ENCODE measurements around the gene ARHGEF10L.

ARHGEF10L gene

GRCh38 chr1:17567582-17567981 lies 28.1 kb downstream of the ARHGEF10L start:
- DNase-seq (ENCODE audit: low read depth in 3 of 3), result no peak

GRCh38 chr1:17568014-17568900 lies 28.8 kb downstream of the ARHGEF10L start:
- DNase-seq (ENCODE audit: low read depth in 3 of 3), result no peak

- DNase-seq (ENCODE audit: low read depth in 3 of 3), result no peak
Observed at GRCh38 chr1:17569200-17570139, 30.0 kb downstream of the ARHGEF10L start.

GRCh38 chr1:17570228-17570627 lies 30.7 kb downstream of the ARHGEF10L start:
- no peak for DNase-seq (ENCODE audit: low read depth in 3 of 3)

GRCh38 chr1:17572264-17572985 lies 32.9 kb downstream of the ARHGEF10L start:
- no peak for DNase-seq (ENCODE audit: low read depth in 3 of 3)

- no peak for DNase-seq (ENCODE audit: low read depth in 3 of 3)
Observed at GRCh38 chr1:17573518-17574041, 34.1 kb downstream of the ARHGEF10L start.

DNA sequence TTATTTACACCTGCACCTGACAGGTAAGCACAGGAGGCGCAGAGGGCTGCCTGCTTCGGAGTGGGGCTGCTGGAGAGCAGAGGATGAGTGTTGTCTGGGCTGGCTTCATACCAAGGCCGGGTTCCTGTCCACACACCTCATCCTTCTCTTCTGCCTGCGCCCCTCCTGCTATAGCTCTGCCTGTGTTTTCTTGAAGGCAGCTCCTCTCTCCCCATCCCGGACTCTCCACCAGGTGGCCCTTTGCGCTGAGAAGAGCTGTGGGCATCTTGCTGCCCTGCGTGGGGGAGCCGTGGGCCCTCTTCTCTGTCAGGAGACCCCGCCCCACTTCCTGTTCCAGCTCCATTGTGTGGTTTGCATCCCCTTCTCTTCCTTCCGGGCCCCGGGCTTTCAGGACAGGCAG lies 35.0 kb downstream of the ARHGEF10L start:
- no peak for DNase-seq (ENCODE audit: low read depth in 3 of 3)

DNA sequence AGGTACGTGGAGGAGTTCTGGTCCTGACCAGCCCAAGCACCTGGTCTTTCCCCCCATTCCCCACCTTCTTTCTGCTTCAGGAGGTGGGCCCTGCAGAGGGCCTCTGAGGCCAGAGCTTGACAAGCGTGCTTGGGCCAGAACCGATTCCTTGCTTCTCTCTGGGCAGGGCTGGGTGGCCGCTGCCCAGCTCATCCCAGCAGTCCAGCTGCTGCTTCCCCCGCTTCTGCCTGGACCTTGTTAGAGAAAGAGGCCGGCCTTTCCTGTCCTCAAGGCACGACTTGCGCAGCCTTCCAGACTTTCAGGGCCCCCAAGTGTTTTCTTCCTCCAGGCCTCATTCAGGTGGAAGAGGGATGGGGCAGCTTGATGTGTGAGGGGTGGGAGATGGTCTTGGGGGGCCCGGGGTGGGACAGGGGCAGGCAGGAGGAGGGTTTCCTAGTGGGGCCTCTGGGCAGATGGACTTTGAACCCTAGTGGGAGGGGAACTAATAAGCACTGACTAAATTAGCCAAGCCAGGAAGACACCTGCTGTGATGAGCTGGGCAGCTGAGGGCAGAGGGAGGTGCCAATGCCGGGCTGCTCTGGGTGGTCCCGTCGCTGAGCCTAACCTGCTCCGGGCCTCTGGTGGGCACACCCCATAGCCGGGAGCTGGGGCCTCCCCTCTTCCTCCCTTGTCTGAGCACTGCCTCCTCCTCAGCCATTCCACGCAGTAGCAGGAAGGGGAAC lies 36.5 kb downstream of the ARHGEF10L start:
- DNase-seq (ENCODE audit: low read depth in 3 of 3), result no peak

GRCh38 chr1:17576519-17576853 lies 37.0 kb downstream of the ARHGEF10L start:
- no peak for DNase-seq (ENCODE audit: low read depth in 3 of 3)

DNA sequence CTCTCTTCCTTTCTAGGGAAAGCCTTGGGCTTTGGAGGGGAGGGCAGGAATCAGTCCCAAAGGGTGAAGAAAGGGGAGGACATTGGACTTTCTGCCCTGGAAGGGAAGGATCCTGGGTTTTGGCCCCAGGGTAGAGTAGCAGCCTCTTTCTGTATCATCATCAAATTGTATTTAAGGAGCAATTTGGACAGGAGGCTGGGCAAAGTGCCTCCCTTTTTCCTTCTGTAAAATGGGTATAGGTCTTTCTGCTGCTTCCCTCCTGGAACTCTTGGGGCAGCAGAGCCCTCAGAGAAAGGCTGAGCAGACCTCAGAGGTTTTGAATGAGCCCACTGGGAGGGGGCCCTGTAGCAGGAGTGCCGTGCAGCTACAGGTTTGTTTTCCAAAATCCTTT lies 38.4 kb downstream of the ARHGEF10L start:
- DNase-seq (ENCODE audit: low read depth in 3 of 3), result no peak

GRCh38 chr1:17579951-17580939 lies 40.7 kb downstream of the ARHGEF10L start:
- no peak for DNase-seq (ENCODE audit: low read depth in 3 of 3)

- DNase-seq (ENCODE audit: low read depth in 3 of 3), result no peak
Observed at GRCh38 chr1:17581389-17582123, 42.1 kb downstream of the ARHGEF10L start.

- no peak for DNase-seq (ENCODE audit: low read depth in 3 of 3)
Observed at GRCh38 chr1:17582124-17582774, 42.8 kb downstream of the ARHGEF10L start.

GRCh38 chr1:17584539-17584938 lies 45.0 kb downstream of the ARHGEF10L start:
- DNase-seq (ENCODE audit: low read depth in 3 of 3), result no peak

DNA sequence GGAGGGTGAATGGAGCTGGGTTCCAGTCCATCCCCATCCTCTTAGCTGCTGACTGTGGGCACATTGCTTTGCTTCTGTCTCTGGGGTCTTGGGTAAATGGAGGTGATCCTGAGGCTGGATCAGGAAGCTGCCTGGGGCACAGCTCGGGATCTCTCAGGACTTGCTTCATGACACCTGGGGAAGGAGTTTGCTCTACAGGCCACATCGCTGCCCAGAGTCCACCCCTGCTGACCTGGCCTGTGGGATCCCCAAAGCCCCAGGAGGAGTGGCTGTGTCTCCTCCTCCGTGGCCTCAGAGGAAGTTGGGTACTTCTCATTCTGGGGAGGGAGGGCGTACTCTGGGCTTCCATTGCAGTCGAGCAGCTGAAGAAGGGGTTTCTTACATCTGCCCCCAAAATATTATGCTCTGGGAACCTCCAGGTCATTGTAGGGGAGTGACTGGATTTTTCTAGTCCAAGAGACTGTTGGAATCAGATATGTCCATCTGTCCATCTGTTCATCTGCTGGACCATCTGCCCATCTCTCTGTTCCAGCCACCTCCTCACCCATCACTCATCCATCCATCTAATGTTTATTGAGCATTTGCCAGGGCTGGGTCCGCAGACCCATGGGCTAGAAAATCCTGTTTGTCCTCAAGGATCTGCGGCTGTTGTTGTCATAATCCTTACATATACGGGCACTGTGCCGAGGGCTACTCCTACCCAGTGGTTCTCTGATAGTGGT lies 45.9 kb downstream of the ARHGEF10L start:
- no peak for DNase-seq (ENCODE audit: low read depth in 3 of 3)

- DNase-seq (ENCODE audit: low read depth in 3 of 3), result no peak
Observed at GRCh38 chr1:17586172-17586964, 46.9 kb downstream of the ARHGEF10L start.

GRCh38 chr1:17587693-17588047 lies 48.2 kb downstream of the ARHGEF10L start:
- no peak for DNase-seq (ENCODE audit: low read depth in 3 of 3)
